Neuronal stem cell (in vitro differentiated cells): ENCODE results near the gene DGLUCY.

ENCODE experiments used
- DNase-seq: peaks from one replicate; pipeline ENCODE4 v3.0.0-alpha.2; 2013; ENCODE audit warnings: low spot score
- H2AFZ ChIP-seq: one replicate; pipeline ENCODE4 v1.6.1; 2013; ENCODE audit warnings: mild to moderate bottlenecking, low read length, inconsistent platforms
- H2AK5ac ChIP-seq: 2 replicates; pipeline ENCODE4 v1.6.1; 2013; ENCODE audit warnings: low read depth, mild to moderate bottlenecking, inconsistent platforms, low read length, moderate library complexity, mixed read lengths
- H2BK120ac ChIP-seq: 2 replicates; pipeline ENCODE4 v1.6.1; 2013; ENCODE audit warnings: low read depth, mild to moderate bottlenecking, inconsistent platforms, low read length, moderate library complexity, mixed read lengths
- H2BK12ac ChIP-seq: one replicate; pipeline ENCODE4 v1.6.1; 2013; ENCODE audit warnings: low read length, inconsistent platforms
- H2BK15ac ChIP-seq: 2 replicates; pipeline ENCODE4 v1.6.1; 2013; ENCODE audit warnings: mild to moderate bottlenecking, low read length, inconsistent platforms, mixed read lengths
- H2BK5ac ChIP-seq: one replicate; pipeline ENCODE4 v1.6.1; 2013; ENCODE audit warnings: inconsistent platforms, mild to moderate bottlenecking, low read length, moderate library complexity
- H3K14ac ChIP-seq: one replicate; pipeline ENCODE4 v1.6.1; 2013; ENCODE audit warnings: low read length, inconsistent platforms
- H3K18ac ChIP-seq: 2 replicates; pipeline ENCODE4 v1.6.1; 2013; ENCODE audit warnings: low read length, inconsistent platforms
- H3K23ac ChIP-seq: 2 replicates; pipeline ENCODE4 v1.6.1; 2013; ENCODE audit warnings: low read depth, mild to moderate bottlenecking, mixed read lengths, low read length, inconsistent platforms; ENCODE audit not compliant: poor library complexity
- H3K27ac ChIP-seq: replicated peaks from 3 replicates; pipeline ENCODE4 v1.5.1; 2013; ENCODE audit warnings: low read length, inconsistent platforms
- H3K27me3 ChIP-seq, 3 experiments: 2 replicates each; pipeline ENCODE4 v1.6.1; 2013; ENCODE audit warnings: low read length in 3 of 3, mild to moderate bottlenecking in 2 of 3, inconsistent platforms in 1 of 3, low read depth in 1 of 3, mixed read lengths in 1 of 3, moderate library complexity in 1 of 3; ENCODE audit not compliant: control insufficient read depth in 3 of 3, insufficient read depth in 3 of 3
- H3K36me3 ChIP-seq, 2 donors: replicated peaks in 1 of 2; 2 replicates each; pipeline ENCODE4 v1.6.1; 2013; ENCODE audit warnings: low read length in 2 of 2; ENCODE audit not compliant: control insufficient read depth in 2 of 2, insufficient read depth in 2 of 2
- H3K4ac ChIP-seq: 2 replicates; pipeline ENCODE4 v1.6.1; 2013; ENCODE audit warnings: inconsistent platforms, mild to moderate bottlenecking, low read length, moderate library complexity
- H3K4me1 ChIP-seq, 2 donors: 1 replicate in 1 of 2; 2 replicates in 1 of 2; pipeline ENCODE4 v1.6.1; 2013; ENCODE audit warnings: low read length in 2 of 2, low read depth in 1 of 2; ENCODE audit not compliant: control insufficient read depth in 2 of 2, insufficient read depth in 1 of 2
- H3K4me2 ChIP-seq: one replicate; pipeline ENCODE4 v1.6.1; 2013; ENCODE audit warnings: mild to moderate bottlenecking, low read length, inconsistent platforms; ENCODE audit not compliant: insufficient read depth, poor library complexity, severe bottlenecking
- H3K4me3 ChIP-seq, 2 donors: 2 replicates each; pipeline ENCODE4 v1.5.1; 2013; ENCODE audit warnings: low read length in 2 of 2, mild to moderate bottlenecking in 2 of 2, inconsistent platforms in 1 of 2, moderate library complexity in 1 of 2
- H3K79me1 ChIP-seq: one replicate; pipeline ENCODE4 v1.6.1; 2013; ENCODE audit warnings: low read depth, mild to moderate bottlenecking, inconsistent platforms, low read length, moderate library complexity
- H3K9ac ChIP-seq: one replicate; pipeline ENCODE4 v1.6.1; 2013; ENCODE audit warnings: mild to moderate bottlenecking, low read depth, low read length, inconsistent platforms; ENCODE audit not compliant: poor library complexity
- H3K9me3 ChIP-seq, 2 donors: replicated peaks in 1 of 2; 2 replicates each; pipeline versions ENCODE3 to v1.6.1; 2013; ENCODE audit warnings: low read length in 2 of 2, mild to moderate bottlenecking in 2 of 2, inconsistent platforms in 1 of 2, low read depth in 1 of 2, mixed read lengths in 1 of 2, moderate library complexity in 1 of 2; ENCODE audit not compliant: control insufficient read depth in 2 of 2, insufficient read depth in 1 of 2
- H4K8ac ChIP-seq: one replicate; pipeline ENCODE4 v1.6.1; 2013; ENCODE audit warnings: low read depth, mild to moderate bottlenecking, inconsistent platforms, low read length, moderate library complexity
- H4K91ac ChIP-seq: one replicate; pipeline ENCODE4 v1.6.1; 2013; ENCODE audit warnings: low read length, low read depth, mild to moderate bottlenecking, inconsistent platforms; ENCODE audit not compliant: poor library complexity
- whole genome bisulfite sequencing, 2 donors: extraction: QIAGEN DNeasy Blood & Tissue Kit; methylation state at CpG; one replicate each; pipeline ENCODE4 v1.1.7; 2013; ENCODE audit warnings: missing lambda C conversion rate in 2 of 2, mixed read lengths in 1 of 2; ENCODE audit not compliant: insufficient read length in 2 of 2, insufficient replicate concordance in 1 of 2; ENCODE audit errors: extremely low coverage in 2 of 2; 5-methylcytosine and 5-hydroxymethylcytosine counted together

Gene DGLUCY

GRCh38 chr14:91116913-91117588, 3.2 kb downstream of the DGLUCY start:
- no peaks in the 10 kb centered on the region for H3K9me3 ChIP-seq
- H2BK12ac ChIP-seq: no peak overlapping the region
- H3K4me1 ChIP-seq: peaks cover 15 to 23% of the 10 kb centered on the region in 2 donors
- H4K8ac ChIP-seq: no peak overlapping the region
- no peak overlapping the region for H2AFZ ChIP-seq
- no peak overlapping the region for H3K23ac ChIP-seq
- H3K4me2 ChIP-seq: no peak overlapping the region
- no peaks in the 10 kb centered on the region for H3K27me3 ChIP-seq
- H3K27ac ChIP-seq: no peak overlapping the region
- H2AK5ac ChIP-seq: no peak overlapping the region
- H3K36me3 ChIP-seq: no peaks in the 10 kb centered on the region
- H3K4me3 ChIP-seq: no peak overlapping the region
- no peak overlapping the region for H2BK15ac ChIP-seq
- DNase-seq: no peak
- no peak overlapping the region for H3K9ac ChIP-seq
- no peak overlapping the region for H3K18ac ChIP-seq
- H3K4ac ChIP-seq: no peak overlapping the region
- no peak overlapping the region for H2BK5ac ChIP-seq
- H3K79me1 ChIP-seq: no peaks in the 10 kb centered on the region
- H3K14ac ChIP-seq: no peak overlapping the region
- no CpG with 5 or more reads among the region's 7 CpGs for WGBS, 2 donors
- H2BK120ac ChIP-seq: no peak overlapping the region
- H4K91ac ChIP-seq: no peak overlapping the region

DNA sequence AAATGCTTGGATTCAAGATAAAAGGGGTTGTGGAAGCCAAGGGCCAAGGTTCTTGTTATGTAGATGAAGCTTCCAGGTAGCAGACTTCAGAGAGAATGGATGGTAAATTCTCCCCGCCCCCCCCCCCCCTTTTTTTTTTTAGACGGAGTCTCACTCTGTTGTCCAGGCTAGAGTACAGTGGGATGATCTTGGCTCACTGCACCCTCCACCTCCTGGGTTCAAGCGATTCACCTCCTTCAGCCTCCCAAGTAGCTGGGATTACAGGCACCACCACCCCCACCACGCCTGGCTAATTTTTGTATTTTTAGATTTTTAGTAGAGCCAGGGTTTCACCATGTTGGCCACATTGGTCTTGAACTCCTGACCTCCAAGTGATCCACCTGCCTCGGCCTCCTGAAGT, 4.1 kb downstream of the DGLUCY start:
- Histone ChIP-seq H3K4me2 (no peak overlapping the region), H4K8ac (no peak overlapping the region), H2BK5ac (no peak overlapping the region), H4K91ac (no peak overlapping the region), H3K27ac (no peak overlapping the region), H3K27me3 (no peaks in the 10 kb centered on the region), H2BK12ac (no peak overlapping the region), H2BK120ac (no peak overlapping the region), H3K4me1 (peaks cover 15 to 21% of the 10 kb centered on the region in 2 donors), H2AK5ac (no peak overlapping the region), H3K4me3 (no peak overlapping the region), H2BK15ac (no peak overlapping the region), H3K14ac (no peak overlapping the region), H3K36me3 (no peaks in the 10 kb centered on the region), H3K23ac (no peak overlapping the region), H3K18ac (no peak overlapping the region), H3K4ac (no peak overlapping the region), H3K9ac (no peak overlapping the region), H2AFZ (no peak overlapping the region), H3K79me1 (no peaks in the 10 kb centered on the region), H3K9me3 (no peaks in the 10 kb centered on the region)
- DNase-seq: no peak
- no CpG with 5 or more reads among the region's 5 CpGs for WGBS, 2 donors

DNA sequence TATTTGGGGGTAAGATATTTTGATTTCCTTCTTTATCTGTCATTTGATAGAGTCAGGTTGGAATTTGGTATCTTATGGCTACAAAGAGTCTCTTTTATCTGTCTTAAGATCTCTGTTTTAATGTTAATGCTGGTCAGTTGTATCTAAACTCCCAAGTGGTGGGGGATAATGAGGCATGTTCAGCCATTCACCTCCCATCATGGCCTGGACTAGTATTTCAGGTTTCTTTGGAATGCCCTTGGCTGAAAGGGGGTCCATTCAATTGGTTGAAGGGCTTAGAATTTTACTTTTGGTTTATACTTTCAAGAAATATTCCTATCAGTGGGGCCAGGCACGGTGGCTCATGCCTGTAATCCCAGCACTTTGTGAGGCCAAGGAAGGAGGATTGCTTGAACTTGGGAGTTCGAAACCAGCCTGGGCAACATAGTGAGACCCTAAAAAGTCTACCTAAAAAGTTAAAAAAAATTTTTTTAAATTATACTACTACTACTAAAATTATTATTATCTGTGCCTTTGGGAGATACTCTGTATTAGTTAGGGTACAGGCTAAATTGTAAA, 4.7 kb downstream of the DGLUCY start:
- no peak overlapping the region for H3K4me2 ChIP-seq
- no peaks in the 10 kb centered on the region for H3K79me1 ChIP-seq
- no peak overlapping the region for H3K14ac ChIP-seq
- no peak overlapping the region for H2AK5ac ChIP-seq
- H4K91ac ChIP-seq: no peak overlapping the region
- H2BK120ac ChIP-seq: no peak overlapping the region
- H2BK5ac ChIP-seq: no peak overlapping the region
- no peak overlapping the region for H3K4ac ChIP-seq
- no peak overlapping the region for H2BK12ac ChIP-seq
- H4K8ac ChIP-seq: no peak overlapping the region
- no peak overlapping the region for H3K4me3 ChIP-seq
- no peaks in the 10 kb centered on the region for H3K36me3 ChIP-seq
- H3K9me3 ChIP-seq: no peaks in the 10 kb centered on the region
- no peak overlapping the region for H2BK15ac ChIP-seq
- WGBS, 2 donors: no CpG with 5 or more reads among the region's 2 CpGs
- no peak for DNase-seq
- H3K9ac ChIP-seq: no peak overlapping the region
- H2AFZ ChIP-seq: no peak overlapping the region
- no peak overlapping the region for H3K18ac ChIP-seq
- no peaks in the 10 kb centered on the region for H3K27me3 ChIP-seq
- H3K23ac ChIP-seq: no peak overlapping the region
- peaks cover 11 to 17% of the 10 kb centered on the region in 2 donors for H3K4me1 ChIP-seq
- H3K27ac ChIP-seq: no peak overlapping the region

- H2AK5ac ChIP-seq: no peak overlapping the region
- no peak overlapping the region for H3K14ac ChIP-seq
- peaks cover 0 to 3% of the 10 kb centered on the region in 2 donors for H3K36me3 ChIP-seq
- no peak overlapping the region for H3K27ac ChIP-seq
- no peak overlapping the region for H3K18ac ChIP-seq
- H4K8ac ChIP-seq: no peak overlapping the region
- no peak overlapping the region for H3K9ac ChIP-seq
- H2BK5ac ChIP-seq: no peak overlapping the region
- no peak overlapping the region for H3K4ac ChIP-seq
- H3K4me1 ChIP-seq: peaks cover 5 to 12% of the 10 kb centered on the region in 2 donors
- no peaks in the 10 kb centered on the region for H3K79me1 ChIP-seq
- H2BK120ac ChIP-seq: no peak overlapping the region
- peaks cover 0 to 5% of the 10 kb centered on the region in 2 donors for H3K9me3 ChIP-seq
- WGBS, 2 donors: no CpG with 5 or more reads among the region's 8 CpGs
- no peak overlapping the region for H3K23ac ChIP-seq
- no peak overlapping the region for H3K4me3 ChIP-seq
- no peaks in the 10 kb centered on the region for H3K27me3 ChIP-seq
- H2AFZ ChIP-seq: no peak overlapping the region
- H4K91ac ChIP-seq: no peak overlapping the region
- H2BK12ac ChIP-seq: no peak overlapping the region
- no peak for DNase-seq
- no peak overlapping the region for H2BK15ac ChIP-seq
- no peak overlapping the region for H3K4me2 ChIP-seq
These were observed 5.9 kb downstream of the DGLUCY start for GRCh38 chr14:91119556-91120311.
